BLaER1 (cell line): ENCODE results near the gene ABO.
"Not testable (repeated sequence)": the region's sequence is repeated elsewhere in the genome, so short reads cannot be mapped to it uniquely, and the experiment has no call there.

Source experiments
- H3K27ac ChIP-seq: shearing (Covaris generic); formaldehyde crosslinking; 2 replicates; pipeline ENCODE4 v1.8.1; 2022
- H3K27me3 ChIP-seq: shearing (Covaris generic); formaldehyde crosslinking; 2 replicates; pipeline ENCODE4 v1.8.1; 2022
- H3K36me3 ChIP-seq: shearing (Covaris generic); formaldehyde crosslinking; 2 replicates; pipeline ENCODE4 v1.8.1; 2022
- H3K4me1 ChIP-seq: shearing (Covaris generic); formaldehyde crosslinking; 2 replicates; pipeline ENCODE4 v1.8.1; 2022
- H3K4me2 ChIP-seq: shearing (Covaris generic); formaldehyde crosslinking; 2 replicates; pipeline ENCODE4 v1.8.1; 2022
- H3K4me3 ChIP-seq: shearing (Covaris generic); formaldehyde crosslinking; 2 replicates; pipeline ENCODE4 v1.8.1; 2022
- H3K9ac ChIP-seq: shearing (Covaris generic); formaldehyde crosslinking; 2 replicates; pipeline ENCODE4 v1.8.1; 2022
- H3K9me3 ChIP-seq: shearing (Covaris generic); formaldehyde crosslinking; 2 replicates; pipeline ENCODE4 v1.8.1; 2022
- H4K20me1 ChIP-seq: shearing (Covaris generic); formaldehyde crosslinking; 2 replicates; pipeline ENCODE4 v1.8.1; 2022
- Cebpa-rat ChIP-seq: shearing (Covaris generic); IDR thresholded peaks from 2 replicates; pipeline ENCODE4 v1.8.1; 2022

Gene ABO

DNA sequence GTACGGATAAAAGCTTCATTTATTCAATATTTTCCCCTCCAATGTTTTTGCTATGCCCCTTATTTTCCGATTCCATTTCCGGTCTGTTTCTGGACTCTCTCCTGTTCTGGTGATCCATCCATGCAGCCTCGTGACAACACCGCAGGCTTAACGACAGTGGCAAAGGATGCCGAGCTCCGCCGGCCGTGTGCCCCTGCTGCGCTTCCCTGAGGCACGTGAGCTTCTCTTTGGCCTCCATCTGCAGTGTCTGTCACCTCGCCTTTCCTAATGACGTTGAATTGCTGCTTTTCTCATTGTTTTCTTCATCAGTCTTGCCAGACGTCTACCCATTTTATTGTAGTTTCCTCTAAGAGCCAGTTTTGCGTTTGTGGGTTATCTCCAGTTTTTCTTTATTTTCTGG, 32.3 kb upstream of the ABO start:
- Histone ChIP-seq H3K4me1 (peaks cover 6% of the 10 kb centered on the region), H3K9me3 (no peaks in the 10 kb centered on the region), H3K4me3 (no peak overlapping the region), H3K36me3 (no peaks in the 10 kb centered on the region), H3K9ac (no peak overlapping the region), H4K20me1 (no peaks in the 10 kb centered on the region), H3K27me3 (no peaks in the 10 kb centered on the region), H3K4me2 (no peak overlapping the region), H3K27ac (no peak overlapping the region)
- no peak for TF ChIP-seq Cebpa-rat

DNA sequence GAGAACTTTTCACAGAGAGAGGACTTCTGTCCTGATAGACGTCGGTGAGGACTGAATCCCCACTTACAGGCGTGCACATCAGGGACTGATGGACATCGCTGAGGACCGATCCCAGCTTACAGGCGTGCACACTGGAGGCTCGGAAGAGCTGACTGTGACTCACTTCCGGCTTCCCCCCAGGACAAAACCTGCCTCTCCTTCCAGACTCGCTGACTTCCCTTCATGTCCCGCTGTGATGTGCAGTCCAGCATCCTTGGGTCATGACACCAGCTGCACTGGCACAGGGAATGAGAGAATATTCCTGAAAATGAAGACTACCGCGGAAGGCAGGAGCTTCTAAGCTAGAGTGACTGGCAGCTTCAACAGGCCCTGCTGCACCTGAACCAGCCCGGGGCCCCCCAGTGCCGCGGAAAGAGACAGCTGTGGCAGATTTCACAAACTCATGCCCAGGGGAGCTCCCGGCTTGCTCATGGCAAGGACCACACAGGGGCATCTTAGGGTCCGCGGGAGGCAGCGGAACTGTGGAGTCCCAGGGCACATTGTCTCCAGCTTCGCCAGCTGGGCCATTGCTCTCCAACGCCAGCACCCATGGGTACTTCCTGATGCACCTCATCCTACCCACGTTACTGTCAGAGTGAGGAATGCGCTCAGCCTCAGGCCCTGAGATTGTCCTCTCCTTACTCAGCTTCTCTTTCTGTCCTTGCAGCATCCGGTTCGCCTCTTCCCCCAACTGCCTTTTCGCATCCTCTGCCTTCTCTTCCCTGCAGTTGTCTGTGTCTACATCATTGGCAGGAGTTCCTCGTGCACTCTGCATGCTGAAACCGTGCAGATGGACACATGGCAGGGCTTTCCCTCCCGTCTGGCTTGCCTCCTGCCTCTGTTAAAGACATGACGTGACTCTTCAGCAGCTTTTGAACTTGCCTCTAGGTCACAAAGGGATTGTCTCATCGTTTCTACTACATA, 31.5 kb upstream of the ABO start:
- peaks cover 6% of the 10 kb centered on the region for H3K4me1 ChIP-seq
- H3K27me3 ChIP-seq = no peaks in the 10 kb centered on the region
- TF ChIP-seq Cebpa-rat = no peak
- H3K27ac ChIP-seq = no peak overlapping the region
- H4K20me1 ChIP-seq = no peaks in the 10 kb centered on the region
- no peak overlapping the region for H3K4me2 ChIP-seq
- no peak overlapping the region for H3K4me3 ChIP-seq
- no peak overlapping the region for H3K9ac ChIP-seq
- no peaks in the 10 kb centered on the region for H3K36me3 ChIP-seq
- no peaks in the 10 kb centered on the region for H3K9me3 ChIP-seq

DNA sequence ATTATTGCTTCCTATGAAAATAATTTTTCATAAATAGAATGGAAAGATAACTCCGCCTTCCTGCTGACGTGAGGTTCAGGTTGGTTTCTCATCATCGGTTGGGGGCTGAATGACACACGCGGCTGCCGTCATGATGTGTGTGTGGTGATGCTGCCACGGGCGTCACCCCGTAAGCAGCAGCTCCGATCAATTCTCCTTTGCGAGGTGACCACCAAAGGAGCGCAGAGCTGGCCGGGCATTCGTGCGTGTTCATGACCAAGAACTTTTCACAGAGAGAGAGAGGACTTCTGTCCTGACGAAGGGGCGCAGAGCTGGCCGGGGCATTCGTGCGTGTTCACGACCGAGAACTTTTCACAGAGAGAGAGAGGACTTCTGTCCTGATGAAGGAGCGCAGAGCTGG, 30.7 kb upstream of the ABO start:
- no peaks in the 10 kb centered on the region for H4K20me1 ChIP-seq
- H3K9me3 ChIP-seq = no peaks in the 10 kb centered on the region
- no peak for TF ChIP-seq Cebpa-rat
- H3K4me3 ChIP-seq = no peak overlapping the region
- no peaks in the 10 kb centered on the region for H3K36me3 ChIP-seq
- no peaks in the 10 kb centered on the region for H3K27me3 ChIP-seq
- no peak overlapping the region for H3K4me2 ChIP-seq
- peaks cover 6% of the 10 kb centered on the region for H3K4me1 ChIP-seq
- no peak overlapping the region for H3K9ac ChIP-seq
- no peak overlapping the region for H3K27ac ChIP-seq

- Histone ChIP-seq H3K9ac (no peak overlapping the region), H3K27ac (no peak overlapping the region), H3K4me3 (no peak overlapping the region), H4K20me1 (no peaks in the 10 kb centered on the region), H3K27me3 (no peaks in the 10 kb centered on the region), H3K4me2 (no peak overlapping the region), H3K4me1 (peaks cover 6% of the 10 kb centered on the region), H3K9me3 (no peaks in the 10 kb centered on the region), H3K36me3 (no peaks in the 10 kb centered on the region)
- TF ChIP-seq Cebpa-rat = no peak
Observed at GRCh38 chr9:133304477-133305377, 29.7 kb upstream of the ABO start.

- H3K4me1 ChIP-seq = peaks cover 6% of the 10 kb centered on the region
- no peak overlapping the region for H3K4me3 ChIP-seq
- H3K9ac ChIP-seq = no peak overlapping the region
- H3K27me3 ChIP-seq = no peaks in the 10 kb centered on the region
- no peak overlapping the region for H3K27ac ChIP-seq
- H3K9me3 ChIP-seq = no peaks in the 10 kb centered on the region
- no peak overlapping the region for H3K4me2 ChIP-seq
- TF ChIP-seq Cebpa-rat = no peak
- no peaks in the 10 kb centered on the region for H3K36me3 ChIP-seq
- H4K20me1 ChIP-seq = no peaks in the 10 kb centered on the region
Observed at GRCh38 chr9:133304158-133304470, 29.1 kb upstream of the ABO start.

DNA sequence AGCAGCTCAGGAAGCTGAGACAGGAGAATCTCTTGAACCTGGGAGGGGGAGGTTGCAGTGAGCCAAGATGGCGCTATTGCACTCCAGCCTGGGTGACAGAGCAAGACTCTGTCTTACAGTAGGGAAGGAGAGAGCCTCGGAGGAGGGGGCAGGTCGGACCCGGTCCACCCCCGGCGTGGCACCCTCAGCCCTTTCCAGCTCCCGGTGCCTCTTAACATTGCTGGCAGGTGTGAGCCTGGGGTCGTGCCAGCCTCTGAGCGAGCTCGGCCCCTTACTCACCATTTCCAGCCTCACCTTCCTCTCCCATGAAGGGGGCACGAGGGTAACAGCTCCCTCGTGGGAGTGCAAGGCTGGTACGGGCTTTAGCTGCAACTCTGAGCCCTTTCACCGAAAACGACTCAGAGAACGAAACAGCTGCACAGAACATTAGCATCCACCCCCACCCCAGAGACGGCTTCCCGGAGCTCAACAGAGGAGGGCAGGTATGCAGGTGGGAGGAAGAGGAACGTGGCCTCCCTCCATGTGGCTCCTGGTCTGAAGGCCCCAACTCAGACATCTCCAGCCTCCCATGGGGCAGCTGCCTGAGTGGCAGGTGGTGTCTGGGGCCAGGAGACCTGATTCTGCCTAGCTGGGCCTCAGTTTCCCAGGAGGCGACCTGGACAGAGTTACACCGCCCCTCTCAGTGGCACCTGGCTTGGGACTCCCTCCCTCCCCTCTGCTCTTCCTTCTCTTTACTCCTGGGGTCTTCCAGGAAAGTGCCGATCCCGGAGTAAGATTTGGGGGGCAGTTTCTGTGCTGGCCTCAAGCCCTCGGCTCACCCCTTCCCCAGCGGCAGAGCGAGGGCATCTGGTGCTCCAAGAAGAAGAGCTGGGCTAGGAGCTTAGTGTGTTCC, 28.5 kb upstream of the ABO start:
- H3K36me3 ChIP-seq = no peaks in the 10 kb centered on the region
- H3K4me2 ChIP-seq = no peak overlapping the region
- no peak for TF ChIP-seq Cebpa-rat
- no peaks in the 10 kb centered on the region for H3K9me3 ChIP-seq
- no peaks in the 10 kb centered on the region for H4K20me1 ChIP-seq
- no peak overlapping the region for H3K4me3 ChIP-seq
- peaks cover 6% of the 10 kb centered on the region for H3K4me1 ChIP-seq
- H3K27me3 ChIP-seq = no peaks in the 10 kb centered on the region
- no peak overlapping the region for H3K9ac ChIP-seq
- H3K27ac ChIP-seq = no peak overlapping the region

- Histone ChIP-seq H3K27ac (no peak overlapping the region), H3K27me3 (no peaks in the 10 kb centered on the region), H4K20me1 (no peaks in the 10 kb centered on the region), H3K4me2 (no peak overlapping the region), H3K4me3 (no peak overlapping the region), H3K36me3 (no peaks in the 10 kb centered on the region), H3K9ac (no peak overlapping the region), H3K9me3 (no peaks in the 10 kb centered on the region), H3K4me1 (peaks cover 3% of the 10 kb centered on the region)
- TF ChIP-seq Cebpa-rat = no peak
Observed at GRCh38 chr9:133301253-133302230, 26.5 kb upstream of the ABO start.

DNA sequence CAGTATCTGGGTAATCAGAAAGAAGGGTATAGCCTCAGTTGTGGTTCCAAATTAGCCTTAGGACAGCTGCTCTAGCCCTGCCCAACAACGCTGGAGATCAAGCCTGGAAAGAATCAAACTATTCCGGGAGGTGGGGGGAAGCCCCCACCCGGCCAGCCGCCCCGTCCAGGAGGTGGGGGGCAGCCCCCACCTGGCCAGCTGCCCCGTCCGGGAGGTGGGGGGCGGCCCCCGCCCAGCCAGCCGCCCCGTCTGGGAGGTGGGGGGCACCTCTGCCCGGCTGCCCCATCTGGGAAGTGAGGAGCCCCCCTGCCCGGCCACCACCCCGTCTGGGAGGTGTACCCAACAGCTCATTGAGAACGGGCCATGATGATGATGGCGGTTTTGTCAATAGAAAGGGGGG, 25.0 kb upstream of the ABO start:
- not testable (repeated sequence) for H3K9ac ChIP-seq, H4K20me1 ChIP-seq, H3K36me3 ChIP-seq, H3K9me3 ChIP-seq, H3K4me2 ChIP-seq, H3K4me3 ChIP-seq, H3K27me3 ChIP-seq, H3K27ac ChIP-seq, H3K4me1 ChIP-seq
